Stimulated activated CD4-positive, alpha-beta T cell treated with anti-CD3 and anti-CD28 coated beads, Interleukin-15, amount 100 ng/mL, for 1 hour (primary cell): Measurements from ENCODE around the gene LGR6.
"Not testable (repeated sequence)": the region's sequence is repeated elsewhere in the genome, so short reads cannot be mapped to it uniquely, and the experiment has no call there.

ENCODE experiments used
- DNase-seq, 2 donors: peaks; one replicate each; pipeline ENCODE4 v3.0.0-alpha.2; 2020; ENCODE audit warnings: low read depth in 1 of 2, low spot score in 1 of 2

Gene LGR6

DNA sequence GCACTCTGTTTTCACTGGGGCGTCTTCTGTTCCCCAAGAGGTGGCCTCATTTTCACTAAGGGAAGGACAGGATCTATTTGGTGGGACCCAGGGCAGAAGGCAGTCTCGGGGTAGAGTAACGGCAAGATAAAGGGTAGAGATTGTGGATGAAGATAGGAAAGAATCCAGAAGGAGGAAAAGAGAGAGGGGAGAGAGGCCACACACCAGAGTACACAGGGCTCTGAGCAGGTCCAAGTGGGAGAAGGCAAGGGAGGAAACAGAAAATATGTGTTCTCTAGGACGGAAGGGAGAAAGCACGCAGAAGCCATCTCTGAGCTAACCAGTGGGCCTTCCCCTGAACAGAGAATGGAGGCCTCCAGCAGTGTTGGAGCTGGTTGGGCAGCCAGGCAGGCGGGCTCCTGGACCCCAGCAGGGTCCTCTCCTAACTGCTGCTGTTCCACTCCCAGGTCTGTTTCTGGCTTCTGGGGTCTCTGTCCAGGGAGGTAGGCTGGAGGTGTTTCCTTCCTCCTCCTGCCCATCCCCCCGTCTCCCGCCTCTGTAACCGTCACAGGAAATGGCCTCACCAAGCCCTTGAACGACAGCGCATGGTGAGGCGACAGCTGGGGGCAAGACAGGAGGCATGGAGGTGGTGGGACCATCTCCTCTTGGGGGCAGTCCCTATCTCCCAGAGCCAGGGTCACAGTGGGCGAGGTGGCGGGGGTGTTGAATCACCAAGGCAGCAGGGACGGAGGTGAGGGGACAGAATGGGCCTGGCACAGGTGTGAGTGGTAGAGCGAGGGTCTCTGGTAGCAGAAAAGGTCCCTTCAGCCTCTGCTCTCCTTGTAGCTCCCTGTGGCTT, 33.8 kb upstream of the LGR6 start:
- peak; percentile 42 to 51 for DNase-seq

DNA sequence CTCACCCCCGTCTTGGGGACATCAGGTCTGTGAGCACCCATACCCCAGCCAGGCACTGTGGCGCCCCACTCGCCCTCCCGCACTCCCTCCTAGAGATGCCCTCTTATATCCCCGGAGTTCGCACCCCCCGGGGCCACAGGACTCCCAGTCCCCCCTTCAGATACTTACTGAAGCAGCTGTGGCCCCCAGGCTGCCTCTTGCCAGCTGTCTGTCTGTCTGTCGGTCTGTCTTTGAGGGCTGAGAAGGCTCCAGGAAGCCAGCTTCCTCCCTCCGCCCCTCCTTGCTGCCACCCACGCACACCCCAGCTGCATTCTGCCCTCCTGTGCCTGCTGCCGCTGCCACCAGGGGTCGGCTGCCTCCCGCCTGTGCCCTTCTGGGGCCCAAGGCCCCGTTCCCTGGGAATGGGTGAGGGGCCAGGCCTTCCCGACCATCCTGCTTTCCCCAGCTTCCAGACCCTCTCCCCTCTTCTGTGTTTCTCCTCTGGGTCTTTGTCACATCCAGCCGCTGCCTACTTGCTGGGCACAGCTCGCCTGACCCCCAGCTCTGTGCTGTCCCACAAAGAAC, 33.1 kb upstream of the LGR6 start, which contains the start of gene PTPN7:
Gene PTPN7, minus strand, starts transcription at position 226 of the 564 bp plus-strand sequence. CDS start 1,200 bp downstream, outside the sequence.
- peak; percentile 70 to 81 for DNase-seq

DNA sequence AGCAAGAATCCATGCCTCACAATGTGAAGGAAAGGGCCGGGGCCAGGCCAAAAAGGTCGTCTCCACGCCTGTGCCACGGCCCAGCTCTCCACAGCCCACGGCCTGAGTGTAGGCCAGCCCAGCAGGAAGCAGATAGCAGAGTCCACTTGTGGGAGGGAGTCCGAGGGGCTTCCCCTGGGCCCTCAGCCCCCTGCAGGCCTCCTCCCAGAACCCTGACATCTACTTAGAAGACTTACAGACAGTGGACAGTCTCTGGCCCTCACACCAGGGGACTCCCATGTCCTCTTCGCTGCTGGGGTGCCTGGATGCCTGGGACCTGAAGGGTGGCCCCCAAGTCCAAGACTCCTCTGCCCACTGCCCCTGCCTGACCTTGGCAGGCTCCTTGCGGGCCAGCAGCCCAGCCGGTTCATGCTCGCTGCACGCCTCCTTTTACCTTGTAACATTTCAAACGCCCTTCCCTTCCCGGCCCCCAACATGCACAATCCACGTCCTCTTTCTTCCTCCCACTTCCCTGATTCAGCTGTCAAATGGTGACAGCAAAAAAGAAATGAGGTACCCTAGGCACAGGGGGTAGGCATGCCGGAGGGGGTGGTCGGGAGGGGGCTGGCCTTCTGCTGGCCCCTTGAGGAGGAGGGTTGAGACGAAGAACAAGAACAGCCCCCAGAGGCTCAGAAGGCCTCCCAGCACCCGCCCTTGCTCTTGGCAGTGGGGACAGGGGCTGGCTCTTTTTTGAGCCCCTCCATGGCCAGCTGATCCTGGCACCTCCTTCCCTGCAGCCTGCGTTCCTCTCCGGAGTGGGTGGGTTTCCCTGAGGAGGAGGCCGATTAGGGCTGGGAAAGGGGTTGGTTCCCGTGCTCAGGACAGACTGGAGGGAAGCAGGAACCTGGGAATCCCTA, 32.2 kb upstream of the LGR6 start:
- no peak for DNase-seq

DNA sequence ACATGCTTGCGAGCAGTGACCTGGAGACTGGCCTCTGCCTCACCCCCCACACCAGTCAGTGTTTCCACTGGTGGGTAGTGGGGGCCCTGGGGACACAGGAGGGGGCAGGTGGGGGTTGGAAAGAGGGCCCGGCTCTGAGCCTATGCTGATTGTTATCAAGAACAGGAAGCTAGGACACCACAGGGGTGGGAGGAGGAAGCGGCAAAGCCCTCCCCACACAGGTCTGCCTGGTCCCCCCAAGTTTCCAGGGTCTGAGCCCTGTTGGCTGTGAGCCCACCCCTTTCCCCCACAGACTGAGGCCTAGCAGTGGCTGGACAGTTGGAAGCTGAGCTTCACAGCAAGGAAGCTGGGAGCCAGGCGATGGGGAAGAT, 31.6 kb upstream of the LGR6 start:
- peak in 1 of 2 donors; percentile 40 for DNase-seq

DNA sequence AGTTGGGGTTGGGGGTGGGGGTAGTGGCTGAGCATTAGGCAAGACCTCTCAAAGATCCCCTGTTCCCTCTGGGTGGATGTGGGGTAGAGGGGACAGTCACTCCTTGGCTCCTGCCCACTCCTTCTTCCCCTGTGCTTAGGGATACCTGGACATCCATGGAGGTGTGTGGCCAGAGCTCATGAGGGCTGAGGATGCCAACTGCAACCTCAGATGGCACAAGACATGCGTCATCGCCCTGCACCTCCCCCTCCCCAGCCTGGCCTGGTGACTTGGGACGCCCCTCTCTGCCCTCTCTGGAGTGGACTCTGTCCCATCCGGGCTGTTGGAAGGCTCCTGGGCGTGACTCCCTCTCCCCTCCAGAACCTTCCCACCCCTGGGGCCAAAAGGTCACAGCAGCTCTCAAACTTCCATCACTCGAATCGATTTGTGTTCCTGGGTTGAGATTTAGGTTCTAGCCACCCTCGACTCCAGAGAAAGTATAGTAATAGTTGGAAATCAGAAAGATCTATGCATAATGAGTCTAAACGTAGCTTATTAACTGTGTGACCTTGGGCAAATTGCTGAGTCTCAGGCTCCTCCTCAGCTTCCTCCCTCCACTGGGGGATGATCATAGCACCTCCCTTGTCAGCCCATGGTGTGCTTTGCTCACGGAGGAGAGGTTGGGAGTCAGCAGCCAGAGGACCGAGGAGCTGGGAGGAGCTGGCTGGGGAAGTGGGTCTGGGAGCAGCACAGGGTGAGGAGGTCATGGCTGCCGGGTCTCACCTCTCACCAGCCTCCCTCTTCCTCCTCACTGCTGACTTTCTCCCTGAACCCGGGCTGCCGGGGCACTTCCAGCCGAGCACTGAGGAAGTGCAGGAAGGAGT, 30.9 kb upstream of the LGR6 start:
- no peak for DNase-seq

DNA sequence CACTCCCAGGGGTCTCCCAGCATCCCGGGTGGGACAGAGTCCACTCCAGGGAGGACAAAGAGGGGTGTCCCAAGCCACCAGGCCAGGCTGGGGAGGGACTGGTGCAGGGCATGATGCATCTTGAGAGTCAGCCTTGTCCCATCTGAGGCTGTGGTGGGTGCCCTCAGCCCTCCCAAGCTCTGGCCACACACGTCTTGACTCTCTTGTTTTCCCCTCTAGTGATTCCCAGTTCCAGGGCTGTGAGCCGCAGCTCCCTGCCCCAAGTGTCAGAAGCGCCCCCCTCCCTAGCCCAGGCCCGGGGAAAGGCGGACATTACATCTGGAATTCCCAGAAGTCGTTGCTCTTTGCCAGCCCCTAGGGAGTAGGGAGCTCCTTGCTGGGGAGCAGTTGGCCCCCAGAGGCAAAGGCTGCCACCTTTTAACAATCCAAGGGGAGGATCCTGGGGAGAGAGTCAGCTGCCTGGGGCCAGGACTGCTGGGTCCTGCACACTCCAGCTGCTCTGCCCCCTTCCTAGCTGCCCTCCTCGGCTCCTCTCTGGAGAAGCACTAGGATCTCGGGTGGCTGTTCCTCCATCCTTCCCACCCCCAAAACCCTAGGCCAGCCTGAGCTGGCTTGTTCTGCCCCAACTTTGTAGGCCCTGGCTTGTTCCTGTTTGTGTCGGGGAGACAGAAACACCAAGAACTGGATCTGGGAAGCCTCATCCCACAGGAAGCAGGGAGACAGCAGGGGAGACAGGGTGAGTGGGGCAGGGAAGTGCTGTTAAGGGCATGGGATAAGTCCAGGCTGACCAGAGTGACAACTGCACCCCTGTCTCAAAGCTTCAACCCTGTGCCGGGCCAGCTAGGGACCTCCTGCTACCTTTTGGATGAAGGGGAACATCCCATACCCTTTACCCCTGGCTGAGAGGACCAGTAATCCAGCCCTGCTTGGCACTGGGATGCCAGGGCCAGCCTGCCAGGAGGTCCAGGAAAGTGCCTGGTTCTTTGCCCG, 30.0 kb upstream of the LGR6 start:
- no peak for DNase-seq

DNA sequence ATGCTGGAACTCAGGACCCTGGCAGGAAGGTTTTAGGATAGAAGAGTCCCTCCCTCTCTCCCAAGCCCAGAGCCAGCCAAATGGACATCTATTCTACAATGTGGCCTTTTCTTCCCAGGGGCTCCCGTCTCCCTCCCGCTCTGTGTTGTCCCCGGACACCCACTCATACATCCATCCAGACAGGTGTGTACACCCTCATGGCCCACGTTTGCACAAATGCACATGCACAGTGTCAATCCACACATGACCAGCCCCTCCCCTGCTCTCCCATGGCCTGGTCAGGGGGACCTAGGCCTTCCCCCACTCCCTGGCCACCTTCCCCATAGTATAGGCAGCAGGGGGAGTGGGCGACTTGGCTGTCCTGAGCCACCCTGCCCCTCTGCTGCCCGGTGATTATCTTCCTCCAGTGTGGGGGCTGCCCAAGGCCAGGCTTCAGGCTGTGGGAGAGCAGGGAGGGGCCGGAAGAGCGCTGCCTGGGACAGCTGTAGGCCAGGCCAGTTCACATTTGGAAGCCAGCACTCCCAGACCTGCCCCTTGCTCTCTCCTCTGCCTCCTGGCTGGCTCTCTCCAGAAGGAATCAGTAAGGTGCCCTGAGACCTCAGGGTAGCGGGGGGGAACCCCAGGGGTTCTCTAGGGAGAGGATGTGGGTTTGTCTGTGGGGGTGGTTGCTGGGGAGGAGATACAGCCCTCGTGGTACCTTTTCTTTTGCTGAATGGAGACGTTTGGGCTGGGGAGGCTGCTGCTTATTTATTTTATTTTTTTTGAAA, 29.1 kb upstream of the LGR6 start:
- peak in 1 of 2 donors; percentile 51 for DNase-seq

DNA sequence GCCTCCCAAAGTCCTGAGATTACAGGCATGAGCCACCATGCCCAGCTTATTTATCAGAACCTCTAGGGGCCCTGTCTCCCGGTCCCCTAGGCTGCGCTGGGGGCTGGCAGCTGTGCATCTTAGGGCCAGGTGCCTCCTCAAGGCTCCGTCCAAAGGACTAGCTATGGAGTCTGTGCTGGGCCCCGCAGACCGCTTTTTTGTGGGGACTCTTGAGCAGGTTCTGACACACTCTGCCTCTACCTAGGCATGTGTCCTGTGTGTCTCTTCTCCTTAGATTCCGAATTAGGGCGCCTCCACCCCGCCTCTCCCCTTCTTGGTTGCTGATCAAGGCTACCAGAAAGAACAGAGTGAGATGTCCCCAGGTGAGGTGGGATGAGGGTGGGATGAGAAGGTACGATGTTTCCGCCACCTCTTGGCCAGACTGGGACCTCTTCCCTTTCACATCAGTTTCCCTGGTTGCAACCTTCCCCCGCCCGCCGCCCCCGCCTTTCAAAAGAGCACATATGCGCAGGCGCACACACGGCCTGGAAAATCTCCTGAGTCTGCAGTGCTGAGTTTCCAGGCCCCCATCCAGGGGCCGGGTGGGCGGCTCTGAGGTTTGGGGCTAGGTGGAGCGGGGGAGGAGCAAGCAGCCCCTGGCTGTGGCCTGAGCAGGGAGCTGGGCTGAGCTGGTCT, 28.2 kb upstream of the LGR6 start:
- peak in 1 of 2 donors; percentile 21 for DNase-seq

DNA sequence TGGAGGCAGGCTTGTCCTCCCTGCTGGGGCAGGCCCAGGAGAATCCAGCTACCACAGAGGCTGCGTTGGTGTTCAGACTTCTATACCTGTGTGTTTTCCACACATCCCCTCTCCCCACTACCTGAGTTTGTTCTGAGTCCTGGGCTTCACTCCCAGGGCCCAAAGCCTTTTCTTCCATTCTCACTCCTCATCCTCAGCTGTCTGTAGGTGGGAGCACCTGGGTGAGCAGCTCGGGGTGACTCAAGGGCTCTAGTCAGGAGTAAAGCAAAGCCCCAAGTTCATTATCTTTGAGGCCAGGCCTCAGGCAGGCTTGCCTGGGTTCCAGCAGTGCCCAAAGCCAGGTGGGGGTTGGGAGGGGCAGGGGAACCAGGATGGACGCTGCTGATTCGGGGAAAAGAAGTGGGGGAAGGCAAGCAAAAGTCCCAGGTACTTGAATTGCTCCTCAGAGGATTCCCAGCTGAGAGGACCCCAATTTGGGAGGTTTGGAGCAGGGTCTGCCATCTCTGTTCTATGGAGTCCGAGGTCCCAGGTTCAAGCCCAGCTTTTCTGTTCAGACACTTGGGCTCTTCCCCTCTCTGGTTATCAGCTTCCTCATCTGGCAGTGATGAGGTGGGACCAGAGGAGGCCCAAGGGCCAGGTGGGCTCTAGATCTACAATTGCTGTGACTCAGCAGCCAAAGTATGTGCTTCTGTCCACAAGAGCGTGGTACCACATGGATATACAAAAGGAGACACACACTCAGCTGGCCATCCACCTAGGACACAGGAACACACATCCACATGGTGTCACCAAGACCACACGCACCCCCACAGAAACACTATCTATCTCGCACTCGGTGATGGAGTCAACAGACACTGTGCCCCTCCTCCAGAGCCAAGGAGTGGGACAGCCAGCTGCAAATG, 27.4 kb upstream of the LGR6 start:
- no peak for DNase-seq

DNA sequence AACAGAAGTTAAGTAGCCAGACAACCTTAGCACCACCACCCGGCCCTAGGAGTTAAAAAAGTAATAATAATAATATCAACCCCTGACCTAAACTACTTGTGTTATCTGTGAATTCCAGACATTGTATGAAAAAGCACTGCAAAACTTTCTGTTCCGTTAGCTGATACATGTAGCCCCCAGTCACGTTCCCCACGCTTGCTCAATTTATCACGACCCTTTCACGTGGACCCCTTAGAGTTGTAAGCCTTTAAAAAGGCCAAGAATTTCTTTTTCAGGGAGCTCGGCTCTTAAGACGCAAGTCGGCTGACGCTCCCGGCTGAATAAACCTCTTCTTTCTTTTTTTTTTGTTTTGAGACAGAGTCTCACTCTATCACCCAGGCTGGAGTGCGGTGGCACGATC, 26.5 kb upstream of the LGR6 start:
- not testable (repeated sequence) for DNase-seq

DNA sequence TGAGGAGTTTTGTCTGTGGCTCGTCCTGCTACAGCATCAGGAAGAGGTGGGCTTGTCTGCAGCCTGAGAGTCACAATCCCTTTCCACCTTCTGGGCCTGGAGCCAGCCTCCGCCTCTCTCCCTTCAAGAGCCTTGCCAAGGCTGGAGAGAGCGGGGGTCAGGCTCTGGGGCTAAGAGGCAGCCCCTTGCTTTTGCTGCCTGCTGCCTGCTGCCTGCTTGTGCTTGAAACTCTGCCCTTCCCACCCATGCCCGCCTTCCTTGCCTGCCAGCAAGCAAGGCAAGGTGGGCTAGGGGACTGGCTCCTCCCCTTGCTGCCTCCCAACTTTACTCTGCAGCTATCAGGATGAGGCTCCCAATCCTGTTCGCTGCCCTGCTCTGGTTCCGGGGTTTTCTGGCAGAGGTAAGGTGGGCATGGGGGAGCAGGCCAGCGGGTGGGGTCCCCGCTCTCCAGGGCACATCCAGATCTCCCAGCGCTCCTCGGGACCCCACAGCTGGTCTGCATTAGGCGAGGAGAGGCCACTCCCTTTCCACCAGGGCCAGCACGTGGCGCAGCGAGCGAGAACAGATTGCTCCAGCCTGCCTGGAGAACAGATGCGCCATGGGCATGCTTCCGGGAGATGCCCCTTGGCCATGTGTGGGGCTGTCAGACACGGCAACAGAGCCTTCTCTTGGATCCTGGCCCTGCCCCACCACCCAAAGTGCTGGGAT, 25.7 kb upstream of the LGR6 start:
- no peak for DNase-seq

DNA sequence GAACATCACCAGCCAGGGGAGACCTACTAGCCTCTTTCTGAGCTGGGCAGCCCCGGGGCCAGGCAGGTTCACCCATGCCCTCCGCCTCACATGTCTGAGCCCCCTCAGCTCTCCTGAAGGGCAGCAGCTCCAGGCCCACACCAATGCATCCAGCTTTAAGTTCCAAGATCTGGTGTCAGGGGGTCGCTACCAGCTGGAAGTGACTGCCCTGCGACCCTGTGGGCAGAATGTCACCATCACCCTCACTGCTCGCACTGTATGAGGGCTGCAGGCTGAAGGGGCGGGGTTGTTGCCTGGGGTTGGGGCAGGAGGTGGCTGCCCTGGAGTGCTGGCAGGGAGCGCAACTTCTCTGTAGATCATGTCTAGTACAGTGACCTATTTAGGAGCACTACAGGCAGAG, 24.7 kb upstream of the LGR6 start:
- DNase-seq: no peak

DNA sequence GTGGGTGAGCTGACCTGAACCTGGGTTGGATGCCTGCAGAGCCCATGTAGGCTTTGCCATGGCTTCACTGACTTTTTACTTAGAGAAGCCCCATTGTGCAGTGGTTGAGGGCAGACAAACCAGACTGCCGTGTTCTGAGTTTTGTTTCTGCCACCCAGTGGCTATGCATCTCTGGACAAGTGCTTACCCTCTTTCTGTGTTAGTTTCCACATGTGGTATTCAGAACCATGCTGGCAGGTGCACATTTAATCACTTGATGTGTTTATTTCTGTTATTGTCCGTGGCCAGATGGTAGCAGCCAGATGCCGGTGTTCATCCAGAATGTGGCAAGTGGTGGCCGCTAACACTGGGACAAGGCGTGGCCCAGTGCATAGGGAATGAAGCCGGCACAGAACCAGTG, 22.9 kb upstream of the LGR6 start:
- no peak for DNase-seq

DNA sequence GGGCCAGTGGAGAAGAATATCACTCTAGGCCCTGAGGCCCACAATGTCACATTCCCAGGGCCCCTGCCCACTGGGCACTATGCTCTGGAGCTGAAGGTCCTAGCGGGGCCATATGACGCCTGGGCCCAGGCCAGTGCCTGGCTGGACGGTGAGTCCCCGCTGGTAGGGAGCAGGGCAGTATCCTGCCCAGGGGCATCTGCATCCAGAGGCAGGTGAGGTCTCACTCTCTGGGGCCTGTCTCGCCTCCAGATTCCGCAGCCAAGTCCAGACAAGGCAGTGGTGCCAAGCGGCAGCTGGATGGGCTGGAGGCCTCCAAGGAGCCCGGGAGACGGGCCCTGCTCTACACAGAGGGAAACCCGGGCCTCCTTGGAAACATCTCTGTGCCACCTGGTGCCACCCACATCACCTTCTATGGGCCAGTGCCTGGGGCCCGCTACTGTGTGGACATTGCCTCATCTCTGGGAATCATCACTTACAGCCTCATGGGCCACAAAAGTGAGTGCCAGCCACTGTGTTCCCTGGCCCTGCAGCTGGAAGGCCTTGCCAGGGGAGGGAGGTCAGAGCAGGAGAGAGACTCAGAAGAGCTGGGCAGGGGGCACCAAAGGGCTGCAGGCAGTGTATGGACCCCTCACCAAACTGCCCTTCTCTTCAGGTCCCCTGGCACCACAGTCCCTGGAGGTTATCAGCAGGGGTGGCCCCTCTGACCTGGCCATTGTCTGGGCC, 22.1 kb upstream of the LGR6 start:
- no peak for DNase-seq

DNA sequence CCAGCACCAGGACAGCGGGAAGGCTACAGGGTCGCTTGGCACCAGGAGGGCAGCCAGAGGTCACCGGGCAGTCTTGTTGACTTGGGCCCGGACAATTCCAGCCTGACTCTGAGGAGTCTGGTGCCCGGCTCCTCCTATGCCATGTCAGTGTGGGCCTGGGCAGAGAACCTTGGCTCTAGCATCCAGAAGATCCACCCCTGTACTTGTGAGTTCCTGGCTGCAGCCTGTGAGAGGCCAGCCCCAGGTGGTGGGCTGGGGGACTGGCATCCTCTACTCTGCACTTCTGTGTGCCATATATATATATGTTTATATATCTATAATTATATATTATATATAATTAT, 21.6 kb upstream of the LGR6 start:
- DNase-seq: no peak

DNA sequence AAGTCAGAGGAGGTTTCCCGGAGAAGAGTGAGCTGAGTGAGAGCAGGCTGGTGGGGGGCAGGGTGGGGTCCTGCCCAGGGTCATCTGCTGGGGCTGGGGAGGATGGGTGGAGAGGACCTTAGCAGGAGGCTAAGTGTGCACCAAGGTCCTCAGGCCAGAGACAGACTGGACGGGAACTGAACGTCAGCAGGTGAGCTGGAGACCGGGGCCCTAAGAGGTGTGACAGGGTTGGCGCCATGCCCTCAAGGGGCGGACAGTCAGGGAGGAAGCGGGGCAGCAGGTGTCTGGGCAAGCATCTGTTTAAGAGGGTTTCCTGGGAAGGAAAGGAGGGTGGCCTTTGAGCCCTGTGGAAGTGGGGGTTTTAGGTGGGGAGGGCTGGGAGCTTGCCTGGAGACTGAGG, 19.6 kb upstream of the LGR6 start:
- no peak for DNase-seq
